ENCODE results near the gene SIX3. TPM values are rescaled to one million over a fixed set of nuclear protein-coding genes. Genes with fewer than 3 reads are reported as not detected.
A peak's percentile ranks its signal among the peaks of the same experiment; 100 is the strongest.

The SIX3 gene
- polyA plus RNA-seq, 1 of the 3 experiments (the other 2 are of a cell fraction) = 0.58 TPM

DNA sequence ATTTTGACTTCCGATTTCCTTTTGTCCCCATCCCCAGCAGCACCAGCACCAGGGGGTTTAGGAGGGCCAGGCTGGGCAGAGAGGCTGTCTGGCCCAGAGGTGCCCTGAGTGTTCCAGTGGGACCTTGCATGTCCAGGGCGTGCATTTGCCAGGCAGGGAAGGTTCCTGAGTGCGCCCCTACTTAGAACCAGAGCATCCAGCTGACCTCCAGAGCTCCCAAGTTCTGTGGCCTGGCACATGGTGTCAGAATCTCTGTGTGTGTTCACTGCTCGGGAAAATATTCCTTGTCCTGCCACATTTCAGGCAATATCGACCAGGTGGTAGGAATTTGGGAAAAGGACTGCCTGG lies 5.5 kb downstream of the SIX3 start (continued):
- TF ChIP-seq, protein P1, sequence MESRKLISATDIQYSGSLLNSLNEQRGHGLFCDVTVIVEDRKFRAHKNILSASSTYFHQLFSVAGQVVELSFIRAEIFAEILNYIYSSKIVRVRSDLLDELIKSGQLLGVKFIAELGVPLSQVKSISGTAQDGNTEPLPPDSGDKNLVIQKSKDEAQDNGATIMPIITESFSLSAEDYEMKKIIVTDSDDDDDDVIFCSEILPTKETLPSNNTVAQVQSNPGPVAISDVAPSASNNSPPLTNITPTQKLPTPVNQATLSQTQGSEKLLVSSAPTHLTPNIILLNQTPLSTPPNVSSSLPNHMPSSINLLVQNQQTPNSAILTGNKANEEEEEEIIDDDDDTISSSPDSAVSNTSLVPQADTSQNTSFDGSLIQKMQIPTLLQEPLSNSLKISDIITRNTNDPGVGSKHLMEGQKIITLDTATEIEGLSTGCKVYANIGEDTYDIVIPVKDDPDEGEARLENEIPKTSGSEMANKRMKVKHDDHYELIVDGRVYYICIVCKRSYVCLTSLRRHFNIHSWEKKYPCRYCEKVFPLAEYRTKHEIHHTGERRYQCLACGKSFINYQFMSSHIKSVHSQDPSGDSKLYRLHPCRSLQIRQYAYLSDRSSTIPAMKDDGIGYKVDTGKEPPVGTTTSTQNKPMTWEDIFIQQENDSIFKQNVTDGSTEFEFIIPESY (IDR thresholded peaks at IDR 0.05; ENCODE audit: borderline replicate concordance, low read depth) = no peak
- no peak for TF ChIP-seq FOXM1 (IDR thresholded peaks at IDR 0.05; ENCODE audit: low read depth)
- TF ChIP-seq GABPA (IDR thresholded peaks at IDR 0.05; ENCODE audit: low read depth) = no peak
- TF ChIP-seq TEAD4 (IDR thresholded peaks at IDR 0.05; ENCODE audit: borderline replicate concordance, insufficient read depth) = no peak
- no peak for TF ChIP-seq NFIC (IDR thresholded peaks at IDR 0.05; ENCODE audit: borderline replicate concordance)
- TF ChIP-seq POLR2AphosphoS5 (IDR thresholded peaks at IDR 0.05; ENCODE audit: low read depth, low read length) = no peak
- TF ChIP-seq SMC3 (IDR thresholded peaks at IDR 0.05; ENCODE audit: low read depth, low read length) = no peak

DNA sequence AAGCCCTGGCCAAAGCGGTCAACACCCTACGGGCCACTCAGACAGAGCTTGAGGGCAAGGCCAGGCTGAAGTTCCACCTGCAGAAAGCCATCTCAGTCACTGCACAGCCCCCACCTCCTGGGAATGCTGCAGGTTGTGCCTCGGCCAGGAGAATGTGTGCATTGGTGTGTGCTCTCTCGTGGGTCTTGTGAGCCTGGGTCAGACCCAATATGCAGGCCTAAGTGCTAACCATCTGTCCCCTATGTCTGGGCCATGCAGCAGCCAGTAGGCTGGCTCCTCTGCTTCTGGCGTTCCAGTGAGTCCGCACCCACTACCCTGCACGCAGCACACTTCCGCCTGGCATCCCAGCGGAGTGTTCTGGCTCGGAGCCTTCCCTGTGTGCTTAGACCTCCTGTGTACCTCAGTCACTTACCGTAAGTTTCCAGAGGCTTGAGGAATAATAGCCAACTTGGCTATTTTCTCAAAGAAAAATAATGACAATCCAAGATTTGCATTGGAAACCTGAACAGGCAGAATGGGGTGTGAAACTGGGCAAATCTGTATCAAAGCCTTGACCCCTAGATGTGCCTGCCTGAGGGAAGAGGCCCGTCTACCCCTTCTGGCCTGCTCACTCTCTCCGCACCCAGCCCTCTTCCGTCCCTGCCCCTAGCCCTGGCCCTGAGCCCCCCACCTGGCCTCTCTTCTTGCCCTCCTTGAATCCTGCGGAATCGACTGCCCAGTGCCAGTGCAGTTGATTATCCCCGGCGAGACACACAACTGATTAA lies 7.2 kb downstream of the SIX3 start:
- ChIA-PET CTCF (interaction anchor here (0.8 to 20.5 kb wide), 6 partner anchors 11 to 553 kb away, joined by 3 to 581 read pairs (median 4); no protein-coding TSS in a partner anchor), POLR2A (interaction anchor here (1.0 kb wide), 1 partner anchor 249 kb away, joined by 3 read pairs; no protein-coding TSS in a partner anchor)
- H2AFZ ChIP-seq (ENCODE audit: low read depth) = no peak overlapping the region
- H3F3A ChIP-seq (replicated peaks; ENCODE audit: insufficient read depth) = no peaks in the 10 kb centered on the region
- no peaks in the 10 kb centered on the region for H3K9me2 ChIP-seq
- no peaks in the 10 kb centered on the region for H4K20me1 ChIP-seq (ENCODE audit: insufficient read depth)
- peaks cover 0 to 34% of the 10 kb centered on the region in 2 experiments; a peak in 1 of 4 replicates for H3K4me1 ChIP-seq (ENCODE audit: control insufficient read depth in 1 of 2, insufficient read depth in 2 of 2, low read depth in 1 of 2, low read length in 1 of 2)
- no peaks in the 10 kb centered on the region for H3K79me2 ChIP-seq (ENCODE audit: insufficient read depth)
- peaks cover 0 to 2% of the 10 kb centered on the region in 2 experiments for H3K36me3 ChIP-seq (replicated peaks in 1 of 2; ENCODE audit: control insufficient read depth in 1 of 2, insufficient read depth in 2 of 2, low read length in 1 of 2)
- 91% methylated on average over 17 of the region's 18 CpGs for WGBS (ENCODE audit: low lambda C conversion rate)
- no peak overlapping the region for H3K4me3 ChIP-seq (ENCODE audit: low read depth in 2 of 2, low read length in 1 of 2)
- peaks cover 11% of the 10 kb centered on the region for H3K27me3 ChIP-seq (ENCODE audit: insufficient read depth)
- no peaks in the 10 kb centered on the region for H3K9me3 ChIP-seq
- no peak overlapping the region for H3K9ac ChIP-seq
- no peak overlapping the region for H3K4me2 ChIP-seq
- DNase-seq = no peak
- H3K27ac ChIP-seq (ENCODE audit: low read depth in 2 of 2, low read length in 1 of 2) = peak overlapping the region in 1 of 2 experiments; percentile 4; a peak in 1 of 4 replicates
- TF ChIP-seq NFIC (IDR thresholded peaks at IDR 0.05; ENCODE audit: borderline replicate concordance) (no peak), RAD21 (IDR thresholded peaks at IDR 0.05; ENCODE audit: low read length) (no peak), GABPA (IDR thresholded peaks at IDR 0.05; ENCODE audit: low read depth) (no peak), EZH2phosphoT487 (IDR thresholded peaks at IDR 0.05; ENCODE audit: borderline replicate concordance, low read depth) (no peak), FOSL2 (IDR thresholded peaks at IDR 0.05; ENCODE audit: borderline replicate concordance, low read depth) (no peak), NRF1 (IDR thresholded peaks at IDR 0.05; ENCODE audit: low read depth, low read length) (no peak), TEAD4 (IDR thresholded peaks at IDR 0.05; ENCODE audit: borderline replicate concordance, insufficient read depth) (no peak), FOXM1 (IDR thresholded peaks at IDR 0.05; ENCODE audit: low read depth) (no peak)
- TF ChIP-seq, protein P1 (IDR thresholded peaks at IDR 0.05; ENCODE audit: borderline replicate concordance, low read depth) = no peak
- TF ChIP-seq, protein P2, sequence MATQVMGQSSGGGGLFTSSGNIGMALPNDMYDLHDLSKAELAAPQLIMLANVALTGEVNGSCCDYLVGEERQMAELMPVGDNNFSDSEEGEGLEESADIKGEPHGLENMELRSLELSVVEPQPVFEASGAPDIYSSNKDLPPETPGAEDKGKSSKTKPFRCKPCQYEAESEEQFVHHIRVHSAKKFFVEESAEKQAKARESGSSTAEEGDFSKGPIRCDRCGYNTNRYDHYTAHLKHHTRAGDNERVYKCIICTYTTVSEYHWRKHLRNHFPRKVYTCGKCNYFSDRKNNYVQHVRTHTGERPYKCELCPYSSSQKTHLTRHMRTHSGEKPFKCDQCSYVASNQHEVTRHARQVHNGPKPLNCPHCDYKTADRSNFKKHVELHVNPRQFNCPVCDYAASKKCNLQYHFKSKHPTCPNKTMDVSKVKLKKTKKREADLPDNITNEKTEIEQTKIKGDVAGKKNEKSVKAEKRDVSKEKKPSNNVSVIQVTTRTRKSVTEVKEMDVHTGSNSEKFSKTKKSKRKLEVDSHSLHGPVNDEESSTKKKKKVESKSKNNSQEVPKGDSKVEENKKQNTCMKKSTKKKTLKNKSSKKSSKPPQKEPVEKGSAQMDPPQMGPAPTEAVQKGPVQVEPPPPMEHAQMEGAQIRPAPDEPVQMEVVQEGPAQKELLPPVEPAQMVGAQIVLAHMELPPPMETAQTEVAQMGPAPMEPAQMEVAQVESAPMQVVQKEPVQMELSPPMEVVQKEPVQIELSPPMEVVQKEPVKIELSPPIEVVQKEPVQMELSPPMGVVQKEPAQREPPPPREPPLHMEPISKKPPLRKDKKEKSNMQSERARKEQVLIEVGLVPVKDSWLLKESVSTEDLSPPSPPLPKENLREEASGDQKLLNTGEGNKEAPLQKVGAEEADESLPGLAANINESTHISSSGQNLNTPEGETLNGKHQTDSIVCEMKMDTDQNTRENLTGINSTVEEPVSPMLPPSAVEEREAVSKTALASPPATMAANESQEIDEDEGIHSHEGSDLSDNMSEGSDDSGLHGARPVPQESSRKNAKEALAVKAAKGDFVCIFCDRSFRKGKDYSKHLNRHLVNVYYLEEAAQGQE (IDR thresholded peaks at IDR 0.05; ENCODE audit: low read depth, low read length) = no peak
- TF ChIP-seq, protein P3, sequence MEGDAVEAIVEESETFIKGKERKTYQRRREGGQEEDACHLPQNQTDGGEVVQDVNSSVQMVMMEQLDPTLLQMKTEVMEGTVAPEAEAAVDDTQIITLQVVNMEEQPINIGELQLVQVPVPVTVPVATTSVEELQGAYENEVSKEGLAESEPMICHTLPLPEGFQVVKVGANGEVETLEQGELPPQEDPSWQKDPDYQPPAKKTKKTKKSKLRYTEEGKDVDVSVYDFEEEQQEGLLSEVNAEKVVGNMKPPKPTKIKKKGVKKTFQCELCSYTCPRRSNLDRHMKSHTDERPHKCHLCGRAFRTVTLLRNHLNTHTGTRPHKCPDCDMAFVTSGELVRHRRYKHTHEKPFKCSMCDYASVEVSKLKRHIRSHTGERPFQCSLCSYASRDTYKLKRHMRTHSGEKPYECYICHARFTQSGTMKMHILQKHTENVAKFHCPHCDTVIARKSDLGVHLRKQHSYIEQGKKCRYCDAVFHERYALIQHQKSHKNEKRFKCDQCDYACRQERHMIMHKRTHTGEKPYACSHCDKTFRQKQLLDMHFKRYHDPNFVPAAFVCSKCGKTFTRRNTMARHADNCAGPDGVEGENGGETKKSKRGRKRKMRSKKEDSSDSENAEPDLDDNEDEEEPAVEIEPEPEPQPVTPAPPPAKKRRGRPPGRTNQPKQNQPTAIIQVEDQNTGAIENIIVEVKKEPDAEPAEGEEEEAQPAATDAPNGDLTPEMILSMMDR (IDR thresholded peaks at IDR 0.05) = no peak
- TF ChIP-seq, protein P4, sequence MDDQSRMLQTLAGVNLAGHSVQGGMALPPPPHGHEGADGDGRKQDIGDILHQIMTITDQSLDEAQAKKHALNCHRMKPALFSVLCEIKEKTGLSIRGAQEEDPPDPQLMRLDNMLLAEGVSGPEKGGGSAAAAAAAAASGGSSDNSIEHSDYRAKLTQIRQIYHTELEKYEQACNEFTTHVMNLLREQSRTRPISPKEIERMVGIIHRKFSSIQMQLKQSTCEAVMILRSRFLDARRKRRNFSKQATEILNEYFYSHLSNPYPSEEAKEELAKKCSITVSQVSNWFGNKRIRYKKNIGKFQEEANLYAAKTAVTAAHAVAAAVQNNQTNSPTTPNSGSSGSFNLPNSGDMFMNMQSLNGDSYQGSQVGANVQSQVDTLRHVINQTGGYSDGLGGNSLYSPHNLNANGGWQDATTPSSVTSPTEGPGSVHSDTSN (IDR thresholded peaks at IDR 0.05) = no peak
- TF ChIP-seq, protein P5, sequence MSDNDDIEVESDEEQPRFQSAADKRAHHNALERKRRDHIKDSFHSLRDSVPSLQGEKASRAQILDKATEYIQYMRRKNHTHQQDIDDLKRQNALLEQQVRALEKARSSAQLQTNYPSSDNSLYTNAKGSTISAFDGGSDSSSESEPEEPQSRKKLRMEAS (IDR thresholded peaks at IDR 0.05; ENCODE audit: low read depth) = no peak
- TF ChIP-seq, protein P6, sequence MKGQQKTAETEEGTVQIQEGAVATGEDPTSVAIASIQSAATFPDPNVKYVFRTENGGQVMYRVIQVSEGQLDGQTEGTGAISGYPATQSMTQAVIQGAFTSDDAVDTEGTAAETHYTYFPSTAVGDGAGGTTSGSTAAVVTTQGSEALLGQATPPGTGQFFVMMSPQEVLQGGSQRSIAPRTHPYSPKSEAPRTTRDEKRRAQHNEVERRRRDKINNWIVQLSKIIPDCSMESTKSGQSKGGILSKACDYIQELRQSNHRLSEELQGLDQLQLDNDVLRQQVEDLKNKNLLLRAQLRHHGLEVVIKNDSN (IDR thresholded peaks at IDR 0.05; ENCODE audit: borderline replicate concordance, low read depth) = no peak
